IPS DF 6.9 (cell line): ENCODE measurements around the gene APOBEC4.
"Not testable (repeated sequence)": the region's sequence is repeated elsewhere in the genome, so short reads cannot be mapped to it uniquely, and the experiment has no call there.

Source experiments
- DNase-seq: peaks from one replicate; pipeline ENCODE4 v3.0.0-alpha.2; 2013; ENCODE audit warnings: low read depth, low spot score
- H3K27ac ChIP-seq: one replicate; pipeline ENCODE4 v1.5.1; 2013; ENCODE audit warnings: low read length, control low read depth
- H3K27me3 ChIP-seq: 2 replicates; pipeline ENCODE4 v1.6.1; 2013; ENCODE audit warnings: mild to moderate bottlenecking, low read length; ENCODE audit not compliant: control insufficient read depth, insufficient read depth
- H3K36me3 ChIP-seq: 2 replicates; pipeline ENCODE4 v1.6.1; 2013; ENCODE audit warnings: low read length; ENCODE audit not compliant: control insufficient read depth, insufficient read depth
- H3K4me1 ChIP-seq: 2 replicates; pipeline ENCODE4 v1.6.1; 2013; ENCODE audit warnings: low read length; ENCODE audit not compliant: control insufficient read depth, insufficient read depth
- H3K4me3 ChIP-seq: 2 replicates; pipeline ENCODE4 v1.5.1; 2013; ENCODE audit warnings: mild to moderate bottlenecking, low read length
- H3K9me3 ChIP-seq: 2 replicates; pipeline ENCODE4 v1.6.1; 2013; ENCODE audit warnings: low read length, inconsistent platforms; ENCODE audit not compliant: control insufficient read depth, insufficient read depth
- WGBS: extraction: QIAGEN DNeasy Blood & Tissue Kit; methylation state at CpG from one replicate; pipeline ENCODE4 v1.1.7; 2013; ENCODE audit warnings: mixed read lengths, missing lambda C conversion rate; ENCODE audit not compliant: insufficient read length, insufficient coverage; 5-methylcytosine and 5-hydroxymethylcytosine counted together

APOBEC4 gene

GRCh38 chr1:183688341-183689060, 35.4 kb upstream of the APOBEC4 start:
- H3K4me1 ChIP-seq = no peaks in the 10 kb centered on the region
- no peaks in the 10 kb centered on the region for H3K9me3 ChIP-seq
- WGBS = no CpG with 5 or more reads among the region's 2 CpGs
- H3K36me3 ChIP-seq = no peaks in the 10 kb centered on the region
- no peak overlapping the region for H3K4me3 ChIP-seq
- DNase-seq = no peak
- no peaks in the 10 kb centered on the region for H3K27me3 ChIP-seq
- H3K27ac ChIP-seq = no peak overlapping the region

- Histone ChIP-seq H3K27me3 (no peaks in the 10 kb centered on the region), H3K4me3 (no peak overlapping the region), H3K9me3 (no peaks in the 10 kb centered on the region), H3K4me1 (no peaks in the 10 kb centered on the region), H3K36me3 (no peaks in the 10 kb centered on the region), H3K27ac (no peak overlapping the region)
- DNase-seq = no peak
- no CpG with 5 or more reads among the region's 2 CpGs for WGBS
Observed at GRCh38 chr1:183687546-183688304, 34.6 kb upstream of the APOBEC4 start.

GRCh38 chr1:183686229-183686628, 33.1 kb upstream of the APOBEC4 start:
- no peaks in the 10 kb centered on the region for H3K27me3 ChIP-seq
- H3K4me1 ChIP-seq = no peaks in the 10 kb centered on the region
- DNase-seq = no peak
- no peaks in the 10 kb centered on the region for H3K36me3 ChIP-seq
- H3K27ac ChIP-seq = no peak overlapping the region
- no peaks in the 10 kb centered on the region for H3K9me3 ChIP-seq
- no peak overlapping the region for H3K4me3 ChIP-seq

- no peaks in the 10 kb centered on the region for H3K9me3 ChIP-seq
- no peak overlapping the region for H3K27ac ChIP-seq
- no CpG with 5 or more reads among the region's 3 CpGs for WGBS
- DNase-seq = no peak
- no peaks in the 10 kb centered on the region for H3K4me1 ChIP-seq
- no peak overlapping the region for H3K4me3 ChIP-seq
- no peaks in the 10 kb centered on the region for H3K36me3 ChIP-seq
- no peaks in the 10 kb centered on the region for H3K27me3 ChIP-seq
Observed at GRCh38 chr1:183685112-183685713, 32.1 kb upstream of the APOBEC4 start.

GRCh38 chr1:183679363-183679762, 26.2 kb upstream of the APOBEC4 start:
- not testable (repeated sequence) for H3K4me3 ChIP-seq, H3K27ac ChIP-seq, H3K27me3 ChIP-seq, H3K36me3 ChIP-seq, DNase-seq, H3K9me3 ChIP-seq, H3K4me1 ChIP-seq
- WGBS = no CpG with 5 or more reads among the region's 4 CpGs

- Histone ChIP-seq H3K36me3 (no peaks in the 10 kb centered on the region), H3K4me3 (no peak overlapping the region), H3K4me1 (no peaks in the 10 kb centered on the region), H3K9me3 (no peaks in the 10 kb centered on the region), H3K27me3 (no peaks in the 10 kb centered on the region), H3K27ac (no peak overlapping the region)
- no CpG with 5 or more reads among the region's 3 CpGs for WGBS
- no peak for DNase-seq
Observed at GRCh38 chr1:183678819-183679218, 25.7 kb upstream of the APOBEC4 start.

GRCh38 chr1:183676586-183677189, 23.6 kb upstream of the APOBEC4 start:
- no CpG with 5 or more reads among the region's 2 CpGs for WGBS
- Histone ChIP-seq H3K4me1 (no peaks in the 10 kb centered on the region), H3K36me3 (no peaks in the 10 kb centered on the region), H3K27me3 (no peaks in the 10 kb centered on the region), H3K4me3 (no peak overlapping the region), H3K9me3 (no peaks in the 10 kb centered on the region), H3K27ac (no peak overlapping the region)
- no peak for DNase-seq

- DNase-seq = no peak
- H3K36me3 ChIP-seq = no peaks in the 10 kb centered on the region
- no CpG with 5 or more reads among the region's 3 CpGs for WGBS
- H3K27ac ChIP-seq = no peak overlapping the region
- no peaks in the 10 kb centered on the region for H3K27me3 ChIP-seq
- no peaks in the 10 kb centered on the region for H3K9me3 ChIP-seq
- H3K4me1 ChIP-seq = no peaks in the 10 kb centered on the region
- no peak overlapping the region for H3K4me3 ChIP-seq
Observed at GRCh38 chr1:183675883-183676585, 22.9 kb upstream of the APOBEC4 start.

GRCh38 chr1:183675381-183675780, 22.3 kb upstream of the APOBEC4 start:
- Histone ChIP-seq H3K36me3 (no peaks in the 10 kb centered on the region), H3K27ac (no peak overlapping the region), H3K27me3 (no peaks in the 10 kb centered on the region), H3K4me3 (no peak overlapping the region), H3K4me1 (no peaks in the 10 kb centered on the region), H3K9me3 (no peaks in the 10 kb centered on the region)
- DNase-seq = no peak

GRCh38 chr1:183674886-183675285, 21.8 kb upstream of the APOBEC4 start:
- DNase-seq = no peak
- Histone ChIP-seq H3K36me3 (no peaks in the 10 kb centered on the region), H3K27ac (no peak overlapping the region), H3K9me3 (no peaks in the 10 kb centered on the region), H3K4me3 (no peak overlapping the region), H3K27me3 (no peaks in the 10 kb centered on the region), H3K4me1 (no peaks in the 10 kb centered on the region)
- no CpG with 5 or more reads among the region's 2 CpGs for WGBS
